HepG2 (cell line): Measurements from ENCODE around the gene GNA12. TPM values are rescaled to one million over a fixed set of nuclear protein-coding genes. Genes with fewer than 3 reads are reported as not detected.

Experiments used
- ARID5B ChIP-seq: IDR thresholded peaks from 2 replicates; pipeline ENCODE4 v1.4.0; 2020; ENCODE audit warnings: mild to moderate bottlenecking, missing genetic modification reagents
- FOXA3 ChIP-seq: IDR thresholded peaks from 2 replicates; pipeline ENCODE4 v1.6.1; 2016; ENCODE audit warnings: missing genetic modification reagents, missing compliant biosample characterization
- RERE ChIP-seq: IDR thresholded peaks from 2 replicates; pipeline ENCODE4 v1.6.1; 2016; ENCODE audit warnings: low read depth, missing genetic modification reagents, missing compliant biosample characterization
- SMAD1 ChIP-seq: sonication (generic); formaldehyde crosslinking; IDR thresholded peaks from 2 replicates; pipeline ENCODE4 v1.4.0; 2020; ENCODE audit warnings: missing genetic modification reagents, low read depth, mild to moderate bottlenecking, borderline replicate concordance
- ZBTB33 ChIP-seq: sonication (generic); formaldehyde crosslinking; IDR thresholded peaks from 2 replicates; pipeline ENCODE4 v1.4.0; 2020; ENCODE audit warnings: missing genetic modification reagents
- ZBTB43 ChIP-seq: sonication (generic); formaldehyde crosslinking; conservative IDR thresholded peaks from 2 replicates; pipeline ENCODE4 v1.4.0; 2020; ENCODE audit warnings: missing genetic modification reagents
- ZFYVE20 ChIP-seq: sonication (generic); formaldehyde crosslinking; IDR thresholded peaks from 2 replicates; pipeline ENCODE4 v1.8.0; 2023; ENCODE audit warnings: low read depth, mild to moderate bottlenecking, moderate library complexity, missing genetic modification reagents, borderline replicate concordance
- ZNF263 ChIP-seq: sonication (generic); formaldehyde crosslinking; IDR thresholded peaks from 2 replicates; pipeline ENCODE4 v1.4.0; 2020; ENCODE audit warnings: missing genetic modification reagents
- ZNF687 ChIP-seq: sonication (generic); formaldehyde crosslinking; IDR thresholded peaks from 2 replicates; pipeline ENCODE4 v1.5.1; 2020; ENCODE audit warnings: mild to moderate bottlenecking, missing genetic modification reagents, moderate library complexity
- polyA plus RNA-seq, 8 experiments: library from polyadenylated mRNA; depleted of rRNA in 3 of 8; stranded (reverse) in 7 of 8; unstranded in 1 of 8; fragments of >200 nt; fragmentation: Illumina TruSeq in 4 of 8; extraction: Trizol in 4 of 8; gene quantifications; 2 replicates each; pipeline versions ENCODE4 v1.2.1 to v1.2.3, GENCODE V29; 2011 to 2016; ENCODE audit warnings: low read depth in 4 of 8, missing spikeins in 1 of 8, mixed read lengths in 1 of 8; ENCODE audit not compliant: insufficient read depth in 1 of 8
- total RNA-seq, 5 experiments: library from RNA; depleted of rRNA; stranded (reverse); fragments of >200 nt; fragmentation: Illumina TruSeq; extraction: Trizol; gene quantifications; 2 replicates each; pipeline ENCODE4 v1.2.3, GENCODE V29; 2016; ENCODE audit warnings: low read depth in 1 of 5

Gene GNA12
- total and polyA plus RNA-seq, 2 of the 13 experiments (the other 11 are each of a cell fraction or from before 2014, with no cell fraction given): 16.2 to 50.9 TPM

GRCh38 chr7:2814946-2815874 lies 28.9 kb downstream of the GNA12 start (continued):
- peak; percentile 5; the same call in 1 of the 2 replicates for TF ChIP-seq ZNF687 (CRISPR knock-in tag)
- TF ChIP-seq ARID5B (CRISPR knock-in tag): no peak
- TF ChIP-seq ZNF263: peak; percentile 84
- no peak for TF ChIP-seq FOXA3 (CRISPR knock-in tag)
- no peak for TF ChIP-seq ZBTB43
- TF ChIP-seq ZFYVE20: no peak
- TF ChIP-seq RERE (CRISPR knock-in tag): no peak
- no peak for TF ChIP-seq SMAD1 (CRISPR knock-in tag)
- TF ChIP-seq ZBTB33: peak; percentile 68
